Esophagus mucosa (tissue), 1 donor: ENCODE results near the gene CRLF1. TPM values are rescaled to one million over a fixed set of nuclear protein-coding genes. Genes with fewer than 3 reads are reported as not detected.
A peak's percentile ranks its signal among the peaks of the same experiment; 100 is the strongest.
"Not testable (repeated sequence)": the region's sequence is repeated elsewhere in the genome, so short reads cannot be mapped to it uniquely, and the experiment has no call there.

Experiments used
- ATAC-seq: fragments of 200-7000 bp; cut with Tn5 transposase; one replicate; pipeline ENCODE4 v1.9.1; 2020
- total RNA-seq: library from RNA; stranded (reverse); gene quantifications from one replicate; pipeline ENCODE4 v1.2.4, GENCODE V29; 2023
- donor health status: DM: yes; HTN: yes; CAD: no.

Gene CRLF1
- total RNA-seq, 1 donor from 2014 or later, result 7.9 TPM

GRCh38 chr19:18608805-18609716 lies 2.5 kb upstream of the CRLF1 start:
- no peak for ATAC-seq

DNA sequence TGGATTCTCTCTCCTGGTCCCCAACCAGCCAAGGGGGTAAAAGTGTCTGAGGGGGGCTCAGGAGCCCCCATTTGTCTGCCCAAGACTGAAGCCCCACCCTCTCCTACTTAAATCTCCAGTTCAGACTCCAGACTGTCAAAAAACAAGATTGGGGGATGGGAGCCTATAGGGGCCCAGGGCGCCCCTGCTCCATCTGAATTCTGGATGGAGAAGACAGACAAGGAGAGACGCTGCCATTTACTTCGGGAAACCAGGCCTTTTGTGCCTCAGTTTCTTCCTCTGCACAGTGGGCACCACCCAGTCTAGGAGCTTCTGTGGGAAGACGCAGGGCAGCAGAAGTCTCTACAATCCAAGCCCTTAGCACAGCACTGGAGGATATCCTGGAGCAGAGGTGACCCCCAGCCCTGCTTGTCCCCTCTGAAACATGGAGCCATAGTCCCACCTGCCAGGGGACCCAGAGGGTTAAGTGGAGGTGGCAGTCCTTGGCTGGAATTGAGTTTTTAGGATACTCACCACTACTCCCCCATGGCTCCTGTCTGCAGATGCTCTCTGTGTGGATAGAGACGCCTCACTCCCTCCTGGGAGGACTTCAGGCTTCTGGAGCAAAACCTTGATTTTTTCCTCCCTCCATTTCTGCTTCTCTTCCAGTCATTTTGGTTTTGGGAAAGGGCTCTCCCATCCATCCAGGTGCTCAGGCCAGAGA lies 1.7 kb upstream of the CRLF1 start:
- ATAC-seq, result no peak

GRCh38 chr19:18607226-18608101 lies 865 bp upstream of the CRLF1 start:
- peak; percentile 26 for ATAC-seq

DNA sequence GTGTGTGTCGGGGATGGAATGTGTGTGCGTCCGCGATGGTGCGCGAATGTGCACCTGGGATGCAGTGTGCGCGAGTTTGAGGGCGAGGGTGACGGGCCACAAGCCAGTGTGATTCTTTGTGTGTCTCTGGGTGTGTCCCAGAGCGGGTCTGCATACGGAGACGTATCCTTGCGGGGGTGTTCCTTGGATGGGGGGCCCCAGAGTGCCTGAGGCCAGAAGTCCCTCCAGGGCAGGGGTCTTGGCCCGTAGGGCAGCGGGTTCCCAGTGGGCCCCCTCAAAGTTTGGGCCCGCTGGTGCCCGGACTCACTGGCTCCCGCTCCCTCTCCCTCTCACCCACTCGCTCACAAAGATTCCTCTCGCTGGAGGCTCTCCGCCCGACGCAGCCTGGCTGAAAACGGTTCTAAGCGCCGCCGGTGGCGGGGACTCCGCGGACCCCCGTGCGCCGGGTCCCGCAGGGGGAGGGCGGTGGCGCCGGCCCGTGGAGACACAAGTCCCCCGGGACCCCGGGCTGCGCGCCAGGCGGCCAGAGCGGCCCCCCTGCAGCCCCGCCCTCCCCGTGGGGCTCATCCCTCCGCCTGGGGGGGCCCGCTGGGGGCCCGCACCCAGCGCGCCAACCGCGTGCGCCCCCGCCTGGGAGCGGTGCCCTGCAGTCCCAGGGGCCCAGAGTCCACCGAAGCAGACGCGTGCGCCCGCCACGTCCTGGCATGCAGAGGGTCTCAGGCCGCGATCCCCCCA lies 886 bp downstream of the CRLF1 start:
- ATAC-seq, result no peak

DNA sequence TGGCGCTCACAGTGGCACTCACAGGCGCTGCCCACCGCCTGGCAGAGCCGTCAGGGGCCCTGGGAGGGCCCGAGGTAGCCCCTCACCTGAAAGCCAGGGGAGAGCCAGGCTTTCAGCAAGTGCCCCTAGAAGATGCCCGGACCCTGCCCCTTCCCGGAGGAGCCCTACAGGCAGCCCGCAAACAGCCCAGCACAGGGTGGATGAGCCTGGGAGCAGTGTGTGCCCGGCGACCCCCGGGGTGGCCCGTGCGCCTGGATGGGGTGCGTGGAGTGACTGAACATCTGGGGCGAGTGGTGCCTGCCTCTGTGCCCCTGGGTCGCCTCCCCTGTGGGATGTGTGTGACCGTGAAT lies 1.4 kb downstream of the CRLF1 start:
- no peak for ATAC-seq

DNA sequence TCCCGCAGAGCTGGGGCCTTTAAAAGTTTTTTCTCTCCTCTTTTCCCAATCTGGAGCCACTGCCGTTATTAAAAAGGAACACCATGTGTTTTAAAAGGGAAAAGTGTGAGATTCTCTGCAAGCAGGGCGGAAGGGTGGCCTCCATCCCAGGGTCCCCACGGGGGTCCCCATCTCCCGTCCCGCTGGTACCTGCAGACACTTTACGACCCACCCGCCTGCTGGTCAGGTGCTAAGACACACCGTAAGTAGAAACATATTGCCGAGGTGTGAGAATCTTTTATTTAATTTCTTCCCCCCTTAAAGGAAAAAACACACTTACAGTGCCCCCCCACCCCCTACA lies 1.8 kb downstream of the CRLF1 start:
- ATAC-seq, result no peak

GRCh38 chr19:18603958-18604819 lies 2.4 kb downstream of the CRLF1 start:
- no peak for ATAC-seq

- ATAC-seq, result no peak
Observed at GRCh38 chr19:18603255-18603957, 3.2 kb downstream of the CRLF1 start.

GRCh38 chr19:18601875-18602274 lies 4.7 kb downstream of the CRLF1 start:
- no peak for ATAC-seq

GRCh38 chr19:18600692-18601397 lies 5.8 kb downstream of the CRLF1 start:
- not testable (repeated sequence) for ATAC-seq

DNA sequence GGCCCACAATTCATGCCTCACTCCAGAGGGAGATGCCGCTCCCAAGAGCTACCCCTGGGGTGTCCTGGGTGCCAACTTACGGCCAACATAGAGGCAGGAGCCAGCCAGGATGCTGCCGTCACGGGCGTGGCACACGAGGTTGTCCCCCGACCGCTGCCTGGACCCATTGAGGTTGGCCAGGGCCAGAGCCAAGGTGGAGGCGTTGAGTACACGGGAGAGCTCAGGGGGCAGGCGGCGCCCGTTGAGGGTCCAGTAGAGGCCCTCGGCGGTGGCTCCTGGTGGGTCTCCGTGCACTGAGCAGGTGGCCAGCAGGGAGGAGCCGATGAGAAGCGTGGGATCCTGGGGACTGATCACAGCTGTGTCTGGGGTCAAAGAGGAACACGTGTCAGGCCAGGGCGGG lies 7.1 kb downstream of the CRLF1 start:
- ATAC-seq, result no peak

DNA sequence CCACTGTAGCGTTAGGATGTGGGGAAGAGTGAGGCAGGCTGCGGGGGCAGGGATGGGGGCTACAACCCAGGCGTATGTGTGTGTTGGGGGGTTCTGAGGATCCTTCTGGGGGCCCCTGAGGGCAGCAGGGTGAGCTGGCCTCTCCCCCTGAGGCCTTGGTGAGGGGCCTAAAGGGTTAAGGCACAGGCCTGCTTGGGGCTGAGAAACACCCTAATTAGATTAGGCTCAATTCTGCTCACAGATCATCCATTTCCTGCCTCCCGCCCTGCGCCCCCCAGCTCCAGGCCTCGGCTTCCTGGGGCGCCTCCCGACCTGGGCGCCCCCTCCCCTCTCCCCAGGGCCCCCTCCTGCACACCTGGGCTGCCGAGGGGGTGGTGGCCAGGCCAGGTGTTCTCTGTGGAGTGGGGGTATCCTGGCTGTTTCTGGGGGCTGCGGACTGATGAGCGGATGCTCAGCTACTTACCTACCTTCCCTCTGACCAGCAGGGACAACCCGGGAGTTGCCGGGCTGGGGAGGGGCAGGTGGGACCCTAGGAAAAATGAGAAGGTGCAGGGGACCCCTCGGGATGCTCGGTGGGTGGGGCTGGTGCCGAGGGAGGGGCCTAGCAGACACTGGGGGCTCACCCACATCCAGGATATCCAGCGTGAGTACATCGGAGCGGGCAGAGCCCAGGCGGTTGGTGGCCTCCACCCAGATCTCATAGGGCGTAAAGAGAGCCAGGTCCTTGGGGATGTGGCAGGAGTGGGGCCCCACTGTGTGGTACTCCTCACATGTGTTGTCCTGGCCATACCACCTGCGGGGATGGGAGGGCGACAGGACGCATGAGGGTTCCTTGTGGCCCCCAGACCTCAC lies 8.6 kb downstream of the CRLF1 start:
- ATAC-seq, result no peak

GRCh38 chr19:18596752-18597157 lies 9.8 kb downstream of the CRLF1 start:
- no peak for ATAC-seq

DNA sequence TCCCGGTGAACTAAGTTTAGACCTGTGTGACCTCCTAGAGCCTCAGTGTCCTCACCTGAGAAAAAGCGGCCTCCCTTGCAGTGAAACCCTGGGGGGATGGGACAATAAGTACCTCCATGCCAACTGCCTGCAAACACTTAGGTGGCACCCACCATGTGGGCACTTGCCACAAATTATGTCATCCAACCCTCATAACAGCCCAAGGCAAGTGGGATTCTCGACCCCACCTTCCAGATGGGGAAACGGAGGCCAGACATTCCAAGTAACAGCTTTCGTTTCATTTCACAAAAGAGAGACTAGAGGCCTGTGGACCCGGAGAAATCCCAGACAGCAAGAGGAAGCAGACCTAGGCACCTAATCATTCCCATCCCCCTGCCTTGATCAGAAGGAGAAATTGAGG lies 11.1 kb downstream of the CRLF1 start:
- ATAC-seq, result no peak

DNA sequence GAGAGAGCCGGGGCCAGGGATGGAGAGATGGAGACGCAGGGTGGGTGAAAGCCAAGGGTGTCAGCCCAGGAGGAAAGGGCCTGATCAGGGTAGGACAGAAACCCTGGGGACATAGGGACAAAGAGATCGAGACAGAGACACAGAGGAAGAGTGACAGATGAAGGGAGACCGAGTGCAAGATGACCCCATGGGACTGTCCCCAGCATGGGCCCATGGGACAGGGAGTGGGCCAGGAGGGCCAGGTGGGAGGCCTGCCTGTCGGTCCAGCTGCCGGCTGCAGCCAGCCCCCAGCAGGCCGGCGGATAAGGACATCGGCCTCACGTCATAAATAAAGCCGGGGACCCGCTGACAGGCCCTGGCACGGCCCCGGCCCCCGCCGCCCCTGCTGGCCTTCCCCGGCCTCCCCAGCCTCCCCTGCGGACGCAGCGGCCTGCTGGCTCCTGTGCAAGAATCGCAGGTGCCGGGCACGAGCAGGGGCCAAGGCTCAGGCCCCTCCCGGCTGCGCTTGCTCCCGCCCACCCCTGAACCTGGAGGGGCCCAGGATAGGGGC lies 11.7 kb downstream of the CRLF1 start:
- no peak for ATAC-seq

- peak; percentile 69 for ATAC-seq
Observed at GRCh38 chr19:18594096-18594823, 12.3 kb downstream of the CRLF1 start.

DNA sequence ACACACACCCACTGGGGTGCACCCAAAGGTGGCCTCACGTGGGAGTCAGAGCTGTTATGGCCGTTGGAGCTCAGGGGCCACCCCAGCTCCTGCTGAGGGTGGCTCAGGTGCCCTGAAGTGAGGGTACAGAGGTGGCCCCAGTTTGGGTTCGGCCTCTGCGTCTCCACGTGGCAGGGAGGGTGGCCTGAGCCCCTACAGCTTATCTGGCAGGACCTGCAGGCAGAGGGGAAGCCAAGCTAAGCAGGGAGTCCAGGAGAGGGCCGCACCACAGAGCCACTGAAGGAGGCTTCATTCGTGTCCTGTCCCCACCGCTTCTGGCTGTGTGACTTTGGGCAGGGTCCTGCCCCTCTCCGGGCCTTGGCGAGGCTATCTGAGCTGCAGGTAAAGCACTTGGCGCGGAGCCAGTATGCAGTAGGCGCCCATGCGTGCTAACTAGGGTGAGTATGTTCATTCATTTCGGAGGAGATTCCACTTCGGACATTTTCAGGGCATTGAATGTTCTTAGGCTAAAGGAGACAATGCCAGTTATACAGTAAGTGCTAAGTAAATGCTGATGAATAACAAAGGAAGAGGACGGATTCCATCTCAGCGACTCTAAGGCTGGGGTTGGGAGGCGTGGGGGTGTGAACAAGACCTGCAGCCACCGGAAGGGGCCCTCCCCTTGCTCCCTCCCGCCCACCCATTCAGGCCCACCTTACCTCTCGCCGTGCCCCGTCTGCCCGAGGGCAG lies 13.1 kb downstream of the CRLF1 start:
- no peak for ATAC-seq
